Liver (tissue), 3 donors: ENCODE results near the gene COL5A1.

Source experiments
- EGR1 ChIP-seq, 2 donors: IDR thresholded peaks; 2 replicates each; pipeline ENCODE4 v1.6.1; 2016 to 2018; ENCODE audit warnings: antibody characterized with exemption in 2 of 2, low read depth in 2 of 2
- FOXA2 ChIP-seq: IDR thresholded peaks from 2 replicates; pipeline ENCODE4 v1.6.1; 2016; ENCODE audit warnings: antibody characterized with exemption
- GABPA ChIP-seq, 2 donors: IDR thresholded peaks in 1 of 2; conservative IDR thresholded peaks in 1 of 2; 2 replicates each; pipeline ENCODE4 v1.6.1; 2016; ENCODE audit warnings: antibody characterized with exemption in 2 of 2, mild to moderate bottlenecking in 1 of 2, moderate library complexity in 1 of 2
- HNF4G ChIP-seq: IDR thresholded peaks from 2 replicates; pipeline ENCODE4 v1.6.1; 2016; ENCODE audit warnings: antibody characterized with exemption
- RAD21 ChIP-seq, 2 donors: IDR thresholded peaks; 2 replicates each; pipeline ENCODE4 v1.6.1; 2016; ENCODE audit warnings: antibody characterized with exemption in 2 of 2, mild to moderate bottlenecking in 2 of 2
- SP1 ChIP-seq: IDR thresholded peaks from 2 replicates; pipeline ENCODE4 v1.6.1; 2018; ENCODE audit warnings: antibody characterized with exemption, mild to moderate bottlenecking
- TAF1 ChIP-seq: conservative IDR thresholded peaks from 2 replicates; pipeline ENCODE4 v1.6.1; 2016; ENCODE audit warnings: antibody characterized with exemption, mild to moderate bottlenecking
- YY1 ChIP-seq: IDR thresholded peaks from 2 replicates; pipeline ENCODE4 v1.6.1; 2016; ENCODE audit warnings: antibody characterized with exemption, mild to moderate bottlenecking
- TF ChIP-seq, protein P1 (sequence below): fragments of 150-350 bp; IDR thresholded peaks from 2 replicates; pipeline ENCODE4 v1.5.1; 2017; ENCODE audit warnings: improper control_type of control experiment, low read depth, low read length; ENCODE audit not compliant: missing input control
- TF ChIP-seq, protein P2 (sequence below): IDR thresholded peaks from 2 replicates; pipeline ENCODE4 v1.6.1; 2016; ENCODE audit warnings: antibody characterized with exemption, mild to moderate bottlenecking
- TF ChIP-seq, protein P3 (sequence below): IDR thresholded peaks from 2 replicates; pipeline ENCODE4 v1.6.1; 2016; ENCODE audit warnings: antibody characterized with exemption
- TF ChIP-seq, protein P4 (sequence below): IDR thresholded peaks from 2 replicates; pipeline ENCODE4 v1.6.1; 2016; ENCODE audit warnings: antibody characterized with exemption
- donor health status: healthy.
- donor health status: healthy.

DNA sequence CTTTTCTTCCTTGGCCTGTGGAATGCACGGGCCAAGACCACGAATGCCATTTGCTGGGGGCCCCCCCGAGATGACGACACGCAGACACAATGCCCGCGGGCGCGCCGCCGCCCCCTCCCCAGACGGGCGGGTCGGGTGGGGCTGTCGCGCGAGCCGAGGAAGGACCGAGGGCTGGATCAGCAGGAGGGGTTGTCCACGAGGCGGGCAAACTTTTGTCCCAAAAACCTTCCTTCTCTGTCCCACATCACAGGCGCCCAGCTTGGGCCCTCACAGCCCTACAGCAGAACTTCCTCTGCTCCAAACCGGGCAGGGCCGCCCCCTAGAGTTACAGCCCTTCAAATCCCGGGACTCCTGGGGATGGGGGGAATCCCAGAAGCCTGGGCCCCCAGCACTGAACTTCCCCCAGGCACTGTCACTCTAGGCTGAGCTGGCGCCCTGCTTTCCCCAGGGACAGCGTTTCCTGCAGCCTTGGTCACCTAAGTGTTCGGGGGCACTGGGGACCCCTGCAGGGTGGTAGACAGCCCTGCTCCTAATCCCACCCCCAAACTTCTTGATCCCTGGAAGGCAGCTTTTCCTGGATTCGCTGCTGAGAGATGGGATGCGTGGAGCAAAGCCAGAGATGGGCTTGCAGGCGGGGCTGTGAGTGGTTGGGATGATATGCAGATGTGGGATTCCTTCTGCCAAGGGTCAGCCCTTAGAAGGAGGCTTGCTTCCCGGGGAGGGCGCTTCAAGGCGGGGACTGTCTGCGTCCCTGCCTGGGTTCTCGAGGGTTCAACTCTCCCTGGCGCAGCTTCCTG, 980 bp downstream of the COL5A1 start:
- TF ChIP-seq, protein P1, sequence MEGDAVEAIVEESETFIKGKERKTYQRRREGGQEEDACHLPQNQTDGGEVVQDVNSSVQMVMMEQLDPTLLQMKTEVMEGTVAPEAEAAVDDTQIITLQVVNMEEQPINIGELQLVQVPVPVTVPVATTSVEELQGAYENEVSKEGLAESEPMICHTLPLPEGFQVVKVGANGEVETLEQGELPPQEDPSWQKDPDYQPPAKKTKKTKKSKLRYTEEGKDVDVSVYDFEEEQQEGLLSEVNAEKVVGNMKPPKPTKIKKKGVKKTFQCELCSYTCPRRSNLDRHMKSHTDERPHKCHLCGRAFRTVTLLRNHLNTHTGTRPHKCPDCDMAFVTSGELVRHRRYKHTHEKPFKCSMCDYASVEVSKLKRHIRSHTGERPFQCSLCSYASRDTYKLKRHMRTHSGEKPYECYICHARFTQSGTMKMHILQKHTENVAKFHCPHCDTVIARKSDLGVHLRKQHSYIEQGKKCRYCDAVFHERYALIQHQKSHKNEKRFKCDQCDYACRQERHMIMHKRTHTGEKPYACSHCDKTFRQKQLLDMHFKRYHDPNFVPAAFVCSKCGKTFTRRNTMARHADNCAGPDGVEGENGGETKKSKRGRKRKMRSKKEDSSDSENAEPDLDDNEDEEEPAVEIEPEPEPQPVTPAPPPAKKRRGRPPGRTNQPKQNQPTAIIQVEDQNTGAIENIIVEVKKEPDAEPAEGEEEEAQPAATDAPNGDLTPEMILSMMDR: no peak
- TF ChIP-seq, protein P2, sequence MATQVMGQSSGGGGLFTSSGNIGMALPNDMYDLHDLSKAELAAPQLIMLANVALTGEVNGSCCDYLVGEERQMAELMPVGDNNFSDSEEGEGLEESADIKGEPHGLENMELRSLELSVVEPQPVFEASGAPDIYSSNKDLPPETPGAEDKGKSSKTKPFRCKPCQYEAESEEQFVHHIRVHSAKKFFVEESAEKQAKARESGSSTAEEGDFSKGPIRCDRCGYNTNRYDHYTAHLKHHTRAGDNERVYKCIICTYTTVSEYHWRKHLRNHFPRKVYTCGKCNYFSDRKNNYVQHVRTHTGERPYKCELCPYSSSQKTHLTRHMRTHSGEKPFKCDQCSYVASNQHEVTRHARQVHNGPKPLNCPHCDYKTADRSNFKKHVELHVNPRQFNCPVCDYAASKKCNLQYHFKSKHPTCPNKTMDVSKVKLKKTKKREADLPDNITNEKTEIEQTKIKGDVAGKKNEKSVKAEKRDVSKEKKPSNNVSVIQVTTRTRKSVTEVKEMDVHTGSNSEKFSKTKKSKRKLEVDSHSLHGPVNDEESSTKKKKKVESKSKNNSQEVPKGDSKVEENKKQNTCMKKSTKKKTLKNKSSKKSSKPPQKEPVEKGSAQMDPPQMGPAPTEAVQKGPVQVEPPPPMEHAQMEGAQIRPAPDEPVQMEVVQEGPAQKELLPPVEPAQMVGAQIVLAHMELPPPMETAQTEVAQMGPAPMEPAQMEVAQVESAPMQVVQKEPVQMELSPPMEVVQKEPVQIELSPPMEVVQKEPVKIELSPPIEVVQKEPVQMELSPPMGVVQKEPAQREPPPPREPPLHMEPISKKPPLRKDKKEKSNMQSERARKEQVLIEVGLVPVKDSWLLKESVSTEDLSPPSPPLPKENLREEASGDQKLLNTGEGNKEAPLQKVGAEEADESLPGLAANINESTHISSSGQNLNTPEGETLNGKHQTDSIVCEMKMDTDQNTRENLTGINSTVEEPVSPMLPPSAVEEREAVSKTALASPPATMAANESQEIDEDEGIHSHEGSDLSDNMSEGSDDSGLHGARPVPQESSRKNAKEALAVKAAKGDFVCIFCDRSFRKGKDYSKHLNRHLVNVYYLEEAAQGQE: no peak
- TF ChIP-seq, protein P3, sequence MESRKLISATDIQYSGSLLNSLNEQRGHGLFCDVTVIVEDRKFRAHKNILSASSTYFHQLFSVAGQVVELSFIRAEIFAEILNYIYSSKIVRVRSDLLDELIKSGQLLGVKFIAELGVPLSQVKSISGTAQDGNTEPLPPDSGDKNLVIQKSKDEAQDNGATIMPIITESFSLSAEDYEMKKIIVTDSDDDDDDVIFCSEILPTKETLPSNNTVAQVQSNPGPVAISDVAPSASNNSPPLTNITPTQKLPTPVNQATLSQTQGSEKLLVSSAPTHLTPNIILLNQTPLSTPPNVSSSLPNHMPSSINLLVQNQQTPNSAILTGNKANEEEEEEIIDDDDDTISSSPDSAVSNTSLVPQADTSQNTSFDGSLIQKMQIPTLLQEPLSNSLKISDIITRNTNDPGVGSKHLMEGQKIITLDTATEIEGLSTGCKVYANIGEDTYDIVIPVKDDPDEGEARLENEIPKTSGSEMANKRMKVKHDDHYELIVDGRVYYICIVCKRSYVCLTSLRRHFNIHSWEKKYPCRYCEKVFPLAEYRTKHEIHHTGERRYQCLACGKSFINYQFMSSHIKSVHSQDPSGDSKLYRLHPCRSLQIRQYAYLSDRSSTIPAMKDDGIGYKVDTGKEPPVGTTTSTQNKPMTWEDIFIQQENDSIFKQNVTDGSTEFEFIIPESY: no peak
- TF ChIP-seq TAF1 (no peak), SP1 (no peak), EGR1 (IDR thresholded peaks at IDR 0.05; ENCODE audit: low read depth in 2 of 2) (no peak), HNF4G (no peak), YY1 (no peak), GABPA (IDR thresholded peaks at IDR 0.05 in 1 of 2, conservative IDR thresholded peaks at IDR 0.05 in 1 of 2) (no peak), FOXA2 (no peak), RAD21 (IDR thresholded peaks at IDR 0.05) (peak in 1 of 2 donors; percentile 25)
- TF ChIP-seq, protein P4, sequence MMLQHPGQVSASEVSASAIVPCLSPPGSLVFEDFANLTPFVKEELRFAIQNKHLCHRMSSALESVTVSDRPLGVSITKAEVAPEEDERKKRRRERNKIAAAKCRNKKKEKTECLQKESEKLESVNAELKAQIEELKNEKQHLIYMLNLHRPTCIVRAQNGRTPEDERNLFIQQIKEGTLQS: no peak
